HepG2 (cell line): ENCODE measurements around the gene DYNC2LI1. TPM values are rescaled to one million over a fixed set of nuclear protein-coding genes. Genes with fewer than 3 reads are reported as not detected.
A peak's percentile ranks its signal among the peaks of the same experiment; 100 is the strongest.

Experiments
- CHD4 ChIP-seq: fragments of 200-600 bp; sonication (generic); IDR thresholded peaks from 2 replicates; pipeline ENCODE4 v1.7.0; 2017; ENCODE audit warnings: mild to moderate bottlenecking, low read length, borderline replicate concordance
- DPF2 ChIP-seq: sonication (generic); formaldehyde crosslinking; IDR thresholded peaks from 2 replicates; pipeline ENCODE4 v1.4.0; 2020; ENCODE audit warnings: mild to moderate bottlenecking, low read depth, missing genetic modification reagents, borderline replicate concordance
- TCF7 ChIP-seq: sonication (generic); IDR thresholded peaks from 2 replicates; pipeline ENCODE4 v1.6.1; 2016; ENCODE audit warnings: antibody characterized with exemption, low read depth
- ZNF660 ChIP-seq: sonication (generic); formaldehyde crosslinking; IDR thresholded peaks from 2 replicates; pipeline ENCODE4 v1.5.1; 2020; ENCODE audit warnings: mild to moderate bottlenecking, low read depth, missing genetic modification reagents, borderline replicate concordance
- polyA plus RNA-seq, 8 experiments: library from polyadenylated mRNA; depleted of rRNA in 3 of 8; stranded (reverse) in 7 of 8; unstranded in 1 of 8; fragments of >200 nt; fragmentation: Illumina TruSeq in 4 of 8; extraction: Trizol in 4 of 8; gene quantifications; 2 replicates each; pipeline versions ENCODE4 v1.2.1 to v1.2.3, GENCODE V29; 2011 to 2016; ENCODE audit warnings: low read depth in 4 of 8, missing spikeins in 1 of 8, mixed read lengths in 1 of 8; ENCODE audit not compliant: insufficient read depth in 1 of 8
- total RNA-seq, 5 experiments: library from RNA; depleted of rRNA; stranded (reverse); fragments of >200 nt; fragmentation: Illumina TruSeq; extraction: Trizol; gene quantifications; 2 replicates each; pipeline ENCODE4 v1.2.3, GENCODE V29; 2016; ENCODE audit warnings: low read depth in 1 of 5
- TF ChIP-seq, protein P1 (sequence below): sonication (generic); formaldehyde crosslinking; IDR thresholded peaks from 2 replicates; pipeline ENCODE4 v1.5.1; 2020; ENCODE audit warnings: mild to moderate bottlenecking, missing genetic modification reagents, moderate library complexity
- TF ChIP-seq, protein P2 (sequence below): fragments of 450-650 bp; IDR thresholded peaks from 2 replicates; pipeline ENCODE4 v1.6.1; 2017; ENCODE audit warnings: mild to moderate bottlenecking

The DYNC2LI1 gene
- total and polyA plus RNA-seq, 2 of the 13 experiments (the other 11 are each of a cell fraction or from before 2014, with no cell fraction given) = 16.9 to 23.2 TPM

DNA sequence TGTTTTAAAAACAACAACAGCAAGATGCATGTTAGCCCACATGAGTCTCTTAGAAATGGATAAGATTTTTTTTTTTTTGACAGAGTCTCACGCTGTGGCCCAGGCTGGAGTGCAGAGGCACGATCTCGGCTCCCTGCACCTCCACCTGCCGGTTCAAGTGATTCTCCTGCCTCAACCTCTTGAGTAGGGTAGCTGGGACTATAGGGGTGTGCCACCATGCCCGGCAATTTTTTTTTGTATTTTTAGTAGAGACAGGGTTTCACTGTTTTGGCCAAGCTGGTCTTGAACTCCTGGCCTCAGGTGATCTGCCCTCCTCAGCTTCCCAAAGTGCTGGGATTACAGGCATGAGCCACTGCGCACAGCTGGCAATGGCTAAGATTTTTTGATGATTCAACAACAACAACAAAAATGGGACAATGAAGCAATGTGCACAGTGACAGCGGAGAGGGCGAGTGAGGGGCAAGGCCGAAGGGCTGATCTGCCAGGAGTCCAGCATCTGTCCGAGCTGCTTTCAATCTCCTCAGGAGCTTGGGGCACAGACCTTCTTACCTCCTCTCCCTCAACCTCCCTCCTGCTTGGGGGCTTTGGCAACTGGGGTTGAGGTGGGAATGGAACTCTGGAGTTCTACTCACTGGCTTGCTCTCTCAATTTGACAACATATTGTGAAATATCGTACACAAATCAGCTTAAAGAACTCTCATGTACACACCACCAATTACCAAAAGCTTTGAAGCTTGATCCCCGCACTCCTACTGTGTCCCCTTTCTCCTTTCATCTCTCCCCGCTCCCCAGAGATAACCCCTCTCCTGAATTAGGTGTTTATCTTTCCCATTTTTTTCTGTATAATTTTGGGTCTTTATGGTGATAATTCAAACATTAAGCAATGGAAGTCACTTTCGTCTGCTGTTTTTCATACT, 68.4 kb downstream of the DYNC2LI1 start (continued):
- TF ChIP-seq, protein P1, sequence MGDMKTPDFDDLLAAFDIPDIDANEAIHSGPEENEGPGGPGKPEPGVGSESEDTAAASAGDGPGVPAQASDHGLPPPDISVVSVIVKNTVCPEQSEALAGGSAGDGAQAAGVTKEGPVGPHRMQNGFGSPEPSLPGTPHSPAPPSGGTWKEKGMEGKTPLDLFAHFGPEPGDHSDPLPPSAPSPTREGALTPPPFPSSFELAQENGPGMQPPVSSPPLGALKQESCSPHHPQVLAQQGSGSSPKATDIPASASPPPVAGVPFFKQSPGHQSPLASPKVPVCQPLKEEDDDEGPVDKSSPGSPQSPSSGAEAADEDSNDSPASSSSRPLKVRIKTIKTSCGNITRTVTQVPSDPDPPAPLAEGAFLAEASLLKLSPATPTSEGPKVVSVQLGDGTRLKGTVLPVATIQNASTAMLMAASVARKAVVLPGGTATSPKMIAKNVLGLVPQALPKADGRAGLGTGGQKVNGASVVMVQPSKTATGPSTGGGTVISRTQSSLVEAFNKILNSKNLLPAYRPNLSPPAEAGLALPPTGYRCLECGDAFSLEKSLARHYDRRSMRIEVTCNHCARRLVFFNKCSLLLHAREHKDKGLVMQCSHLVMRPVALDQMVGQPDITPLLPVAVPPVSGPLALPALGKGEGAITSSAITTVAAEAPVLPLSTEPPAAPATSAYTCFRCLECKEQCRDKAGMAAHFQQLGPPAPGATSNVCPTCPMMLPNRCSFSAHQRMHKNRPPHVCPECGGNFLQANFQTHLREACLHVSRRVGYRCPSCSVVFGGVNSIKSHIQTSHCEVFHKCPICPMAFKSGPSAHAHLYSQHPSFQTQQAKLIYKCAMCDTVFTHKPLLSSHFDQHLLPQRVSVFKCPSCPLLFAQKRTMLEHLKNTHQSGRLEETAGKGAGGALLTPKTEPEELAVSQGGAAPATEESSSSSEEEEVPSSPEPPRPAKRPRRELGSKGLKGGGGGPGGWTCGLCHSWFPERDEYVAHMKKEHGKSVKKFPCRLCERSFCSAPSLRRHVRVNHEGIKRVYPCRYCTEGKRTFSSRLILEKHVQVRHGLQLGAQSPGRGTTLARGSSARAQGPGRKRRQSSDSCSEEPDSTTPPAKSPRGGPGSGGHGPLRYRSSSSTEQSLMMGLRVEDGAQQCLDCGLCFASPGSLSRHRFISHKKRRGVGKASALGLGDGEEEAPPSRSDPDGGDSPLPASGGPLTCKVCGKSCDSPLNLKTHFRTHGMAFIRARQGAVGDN (CRISPR knock-in tag) = peak; percentile 47
- TF ChIP-seq ZNF660 (CRISPR knock-in tag) (no peak), CHD4 (no peak), DPF2 (CRISPR knock-in tag) (peak; percentile 84; the same call in 1 of the 2 replicates), TCF7 (peak; percentile 98)
- TF ChIP-seq, protein P2, sequence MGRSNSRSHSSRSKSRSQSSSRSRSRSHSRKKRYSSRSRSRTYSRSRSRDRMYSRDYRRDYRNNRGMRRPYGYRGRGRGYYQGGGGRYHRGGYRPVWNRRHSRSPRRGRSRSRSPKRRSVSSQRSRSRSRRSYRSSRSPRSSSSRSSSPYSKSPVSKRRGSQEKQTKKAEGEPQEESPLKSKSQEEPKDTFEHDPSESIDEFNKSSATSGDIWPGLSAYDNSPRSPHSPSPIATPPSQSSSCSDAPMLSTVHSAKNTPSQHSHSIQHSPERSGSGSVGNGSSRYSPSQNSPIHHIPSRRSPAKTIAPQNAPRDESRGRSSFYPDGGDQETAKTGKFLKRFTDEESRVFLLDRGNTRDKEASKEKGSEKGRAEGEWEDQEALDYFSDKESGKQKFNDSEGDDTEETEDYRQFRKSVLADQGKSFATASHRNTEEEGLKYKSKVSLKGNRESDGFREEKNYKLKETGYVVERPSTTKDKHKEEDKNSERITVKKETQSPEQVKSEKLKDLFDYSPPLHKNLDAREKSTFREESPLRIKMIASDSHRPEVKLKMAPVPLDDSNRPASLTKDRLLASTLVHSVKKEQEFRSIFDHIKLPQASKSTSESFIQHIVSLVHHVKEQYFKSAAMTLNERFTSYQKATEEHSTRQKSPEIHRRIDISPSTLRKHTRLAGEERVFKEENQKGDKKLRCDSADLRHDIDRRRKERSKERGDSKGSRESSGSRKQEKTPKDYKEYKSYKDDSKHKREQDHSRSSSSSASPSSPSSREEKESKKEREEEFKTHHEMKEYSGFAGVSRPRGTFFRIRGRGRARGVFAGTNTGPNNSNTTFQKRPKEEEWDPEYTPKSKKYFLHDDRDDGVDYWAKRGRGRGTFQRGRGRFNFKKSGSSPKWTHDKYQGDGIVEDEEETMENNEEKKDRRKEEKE = no peak
